SK-N-SH treated with all-trans-retinoic acid at 6 μM for 48 hours (cell line): ENCODE measurements around the gene CDH11.

Experiments
- ATAC-seq: fragments of 200-7000 bp; cut with Tn5 transposase; 3 replicates; pipeline ENCODE4 v1.9.1; 2020; ENCODE audit warnings: mild to moderate bottlenecking, moderate library complexity
- ARNTL ChIP-seq: fragments of 450-650 bp; formaldehyde crosslinking; IDR thresholded peaks from 2 replicates; pipeline ENCODE4 v1.5.0; 2020; ENCODE audit warnings: low read depth, mild to moderate bottlenecking, moderate library complexity, borderline replicate concordance
- BACH2 ChIP-seq: fragments of 250-450 bp; sonication (Bioruptor Pico); IDR thresholded peaks from 2 replicates; pipeline ENCODE4 v1.9.0; 2021; ENCODE audit warnings: mild to moderate bottlenecking, borderline replicate concordance
- CSDC2 ChIP-seq: fragments of 250-450 bp; sonication (Bioruptor Pico); IDR thresholded peaks from 2 replicates; pipeline ENCODE4 v1.5.0; 2020; ENCODE audit warnings: mild to moderate bottlenecking, moderate library complexity
- CSRNP3 ChIP-seq: fragments of 250-450 bp; sonication (Bioruptor Pico); IDR thresholded peaks from 2 replicates; pipeline ENCODE4 v1.5.1; 2021; ENCODE audit warnings: mild to moderate bottlenecking, moderate library complexity
- ESRRG ChIP-seq: fragments of 250-450 bp; sonication (Bioruptor Pico); IDR thresholded peaks from 2 replicates; pipeline ENCODE4 v1.6.1; 2021; ENCODE audit warnings: mild to moderate bottlenecking
- GLIS3 ChIP-seq: fragments of 250-450 bp; sonication (Bioruptor Pico); IDR thresholded peaks from 2 replicates; pipeline ENCODE4 v1.5.0; 2020; ENCODE audit warnings: mild to moderate bottlenecking, moderate library complexity
- ISL1 ChIP-seq: fragments of 250-450 bp; sonication (Bioruptor Pico); IDR thresholded peaks from 2 replicates; pipeline ENCODE4 v2.1.2; 2022; ENCODE audit warnings: mild to moderate bottlenecking, moderate library complexity
- OSR1 ChIP-seq: fragments of 250-450 bp; sonication (Bioruptor Pico); IDR thresholded peaks from 2 replicates; pipeline ENCODE4 v1.8.0; 2022; ENCODE audit warnings: moderate library complexity, mild to moderate bottlenecking, inconsistent platforms
- PATZ1 ChIP-seq: fragments of 250-450 bp; sonication (Bioruptor Pico); IDR thresholded peaks from 2 replicates; pipeline ENCODE4 v1.8.0; 2020; ENCODE audit warnings: mild to moderate bottlenecking, moderate library complexity, borderline replicate concordance
- POU6F1 ChIP-seq: fragments of 250-450 bp; sonication (Bioruptor Pico); IDR thresholded peaks from 2 replicates; pipeline ENCODE4 v1.8.0; 2021; ENCODE audit warnings: low read depth, mild to moderate bottlenecking, moderate library complexity, borderline replicate concordance
- PPARA ChIP-seq: fragments of 250-450 bp; sonication (Bioruptor Pico); IDR thresholded peaks from 2 replicates; pipeline ENCODE4 v1.5.0; 2020; ENCODE audit warnings: mild to moderate bottlenecking, borderline replicate concordance
- RARB ChIP-seq: fragments of 250-450 bp; sonication (Bioruptor Pico); IDR thresholded peaks from 2 replicates; pipeline ENCODE4 v1.8.0; 2021; ENCODE audit warnings: mild to moderate bottlenecking, moderate library complexity
- SNAI2 ChIP-seq: fragments of 250-450 bp; sonication (Bioruptor Pico); IDR thresholded peaks from 2 replicates; pipeline ENCODE4 v1.5.0; 2020; ENCODE audit warnings: mild to moderate bottlenecking, moderate library complexity
- TCF4 ChIP-seq: fragments of 250-450 bp; sonication (Bioruptor Pico); IDR thresholded peaks from 2 replicates; pipeline ENCODE4 v1.8.0; 2021; ENCODE audit warnings: mild to moderate bottlenecking, moderate library complexity, borderline replicate concordance
- TOX ChIP-seq: fragments of 250-450 bp; sonication (Bioruptor Pico); IDR thresholded peaks from 2 replicates; pipeline ENCODE4 v1.8.0; 2021; ENCODE audit warnings: mild to moderate bottlenecking, moderate library complexity, borderline replicate concordance
- TSHZ2 ChIP-seq: fragments of 250-450 bp; sonication (Bioruptor Pico); IDR thresholded peaks from 2 replicates; pipeline ENCODE4 v1.5.0; 2020; ENCODE audit warnings: mild to moderate bottlenecking, moderate library complexity
- ZC3H10 ChIP-seq: fragments of 250-450 bp; sonication (Bioruptor Pico); IDR thresholded peaks from 2 replicates; pipeline ENCODE4 v1.5.1; 2021; ENCODE audit warnings: mild to moderate bottlenecking, moderate library complexity
- ZFP3 ChIP-seq: fragments of 250-450 bp; sonication (Bioruptor Pico); IDR thresholded peaks from 2 replicates; pipeline ENCODE4 v1.5.0; 2020; ENCODE audit warnings: mild to moderate bottlenecking, moderate library complexity
- ZFP30 ChIP-seq: fragments of 450-650 bp; formaldehyde crosslinking; IDR thresholded peaks from 2 replicates; pipeline ENCODE4 v1.5.0; 2022; ENCODE audit warnings: mild to moderate bottlenecking, moderate library complexity
- ZNF565 ChIP-seq: fragments of 450-650 bp; formaldehyde crosslinking; conservative IDR thresholded peaks from 2 replicates; pipeline ENCODE4 v1.5.0; 2020; ENCODE audit warnings: low read depth, mild to moderate bottlenecking, moderate library complexity
- ZNF70 ChIP-seq: fragments of 450-650 bp; formaldehyde crosslinking; IDR thresholded peaks from 2 replicates; pipeline ENCODE4 v1.5.0; 2020; ENCODE audit warnings: mild to moderate bottlenecking, moderate library complexity

CDH11 gene

DNA sequence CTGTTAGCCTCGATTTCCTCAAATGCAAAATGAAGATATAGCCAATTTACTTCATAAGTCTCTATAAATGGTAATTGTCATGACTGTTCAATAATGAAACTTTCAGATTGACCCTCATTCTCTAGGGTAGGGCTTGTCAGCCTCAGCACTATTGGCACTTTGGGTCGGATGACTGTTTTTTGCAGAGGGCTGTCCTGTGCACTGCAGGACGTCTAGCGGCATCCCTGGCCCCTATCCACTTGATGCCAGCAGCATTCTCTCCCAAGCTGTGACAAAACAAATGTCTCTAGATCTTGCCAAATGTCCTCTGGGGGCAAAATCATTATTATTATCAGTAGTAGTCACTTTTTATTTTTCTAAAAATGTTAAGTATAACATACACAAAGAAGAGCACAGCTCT, 24.6 kb downstream of the CDH11 start:
- ATAC-seq, result no peak

DNA sequence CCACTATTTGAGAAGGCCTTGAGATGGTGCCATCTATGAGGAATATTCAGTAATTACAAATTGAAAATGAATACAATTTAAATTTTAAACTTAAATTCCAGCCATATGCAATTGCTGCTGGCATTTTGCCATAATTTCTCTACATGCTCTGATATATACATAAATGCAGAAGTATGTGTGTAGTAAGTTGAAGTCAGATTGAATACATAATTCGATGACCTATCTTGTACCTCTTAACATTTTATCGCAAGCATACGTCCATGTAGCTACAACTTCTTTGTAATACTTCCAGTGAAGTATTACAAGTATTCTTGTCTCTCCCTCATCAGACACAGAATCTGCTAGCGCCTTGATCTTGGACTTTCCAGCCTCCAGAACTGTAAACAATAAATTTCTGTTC, 26.0 kb downstream of the CDH11 start:
- TF ChIP-seq PATZ1 (CRISPR knock-in tag), result no peak
- TF ChIP-seq ZFP3, result no peak
- TF ChIP-seq SNAI2 (CRISPR knock-in tag), result no peak
- TF ChIP-seq CSDC2, result no peak
- TF ChIP-seq OSR1 (CRISPR knock-in tag), result no peak
- no peak for TF ChIP-seq RARB (CRISPR knock-in tag)
- TF ChIP-seq TSHZ2 (CRISPR knock-in tag), result no peak
- TF ChIP-seq POU6F1 (CRISPR knock-in tag), result no peak
- no peak for TF ChIP-seq ISL1
- TF ChIP-seq ESRRG (CRISPR knock-in tag), result no peak
- TF ChIP-seq ZNF70 (CRISPR knock-in tag), result no peak
- TF ChIP-seq TCF4 (CRISPR knock-in tag), result no peak
- no peak for TF ChIP-seq PPARA (CRISPR knock-in tag)
- TF ChIP-seq TOX (CRISPR knock-in tag), result no peak
- no peak for TF ChIP-seq BACH2
- TF ChIP-seq GLIS3 (CRISPR knock-in tag), result no peak
- no peak for TF ChIP-seq ARNTL
- no peak for ATAC-seq

More for the DNA sequence above, 24.6 kb downstream of the CDH11 start:
- TF ChIP-seq POU6F1 (CRISPR knock-in tag) (no peak), GLIS3 (CRISPR knock-in tag) (no peak), SNAI2 (CRISPR knock-in tag) (no peak), BACH2 (no peak), ZFP30 (CRISPR knock-in tag) (no peak), ZFP3 (no peak)

- TF ChIP-seq ZNF565 (CRISPR knock-in tag), result no peak
- TF ChIP-seq GLIS3 (CRISPR knock-in tag), result no peak
- ATAC-seq, result no peak
Measured at GRCh38 chr16:65095090-65095728, 26.7 kb downstream of the CDH11 start.

- ATAC-seq, result no peak
- TF ChIP-seq PATZ1 (CRISPR knock-in tag), result no peak
- no peak for TF ChIP-seq GLIS3 (CRISPR knock-in tag)
- TF ChIP-seq ESRRG (CRISPR knock-in tag), result no peak
- no peak for TF ChIP-seq ZNF565 (CRISPR knock-in tag)
- no peak for TF ChIP-seq BACH2
- TF ChIP-seq TOX (CRISPR knock-in tag), result no peak
- no peak for TF ChIP-seq PPARA (CRISPR knock-in tag)
- no peak for TF ChIP-seq TCF4 (CRISPR knock-in tag)
- no peak for TF ChIP-seq OSR1 (CRISPR knock-in tag)
- no peak for TF ChIP-seq RARB (CRISPR knock-in tag)
- no peak for TF ChIP-seq CSRNP3
- TF ChIP-seq TSHZ2 (CRISPR knock-in tag), result no peak
- no peak for TF ChIP-seq ZC3H10
Measured at GRCh38 chr16:65094009-65094408, 27.9 kb downstream of the CDH11 start.
